SK-N-SH treated with all-trans-retinoic acid at 6 μM for 48 hours (cell line): ENCODE data around the gene HDAC11.

Experiments
- ATAC-seq: fragments of 200-7000 bp; cut with Tn5 transposase; 3 replicates; pipeline ENCODE4 v1.9.1; 2020; ENCODE audit warnings: mild to moderate bottlenecking, moderate library complexity
- ARNTL ChIP-seq: fragments of 450-650 bp; formaldehyde crosslinking; IDR thresholded peaks from 2 replicates; pipeline ENCODE4 v1.5.0; 2020; ENCODE audit warnings: low read depth, mild to moderate bottlenecking, moderate library complexity, borderline replicate concordance
- BACH2 ChIP-seq: fragments of 250-450 bp; sonication (Bioruptor Pico); IDR thresholded peaks from 2 replicates; pipeline ENCODE4 v1.9.0; 2021; ENCODE audit warnings: mild to moderate bottlenecking, borderline replicate concordance
- CSDC2 ChIP-seq: fragments of 250-450 bp; sonication (Bioruptor Pico); IDR thresholded peaks from 2 replicates; pipeline ENCODE4 v1.5.0; 2020; ENCODE audit warnings: mild to moderate bottlenecking, moderate library complexity
- CSRNP3 ChIP-seq: fragments of 250-450 bp; sonication (Bioruptor Pico); IDR thresholded peaks from 2 replicates; pipeline ENCODE4 v1.5.1; 2021; ENCODE audit warnings: mild to moderate bottlenecking, moderate library complexity
- ESRRG ChIP-seq: fragments of 250-450 bp; sonication (Bioruptor Pico); IDR thresholded peaks from 2 replicates; pipeline ENCODE4 v1.6.1; 2021; ENCODE audit warnings: mild to moderate bottlenecking
- GLIS3 ChIP-seq: fragments of 250-450 bp; sonication (Bioruptor Pico); IDR thresholded peaks from 2 replicates; pipeline ENCODE4 v1.5.0; 2020; ENCODE audit warnings: mild to moderate bottlenecking, moderate library complexity
- ISL1 ChIP-seq: fragments of 250-450 bp; sonication (Bioruptor Pico); IDR thresholded peaks from 2 replicates; pipeline ENCODE4 v2.1.2; 2022; ENCODE audit warnings: mild to moderate bottlenecking, moderate library complexity
- OSR1 ChIP-seq: fragments of 250-450 bp; sonication (Bioruptor Pico); IDR thresholded peaks from 2 replicates; pipeline ENCODE4 v1.8.0; 2022; ENCODE audit warnings: moderate library complexity, mild to moderate bottlenecking, inconsistent platforms
- POU6F1 ChIP-seq: fragments of 250-450 bp; sonication (Bioruptor Pico); IDR thresholded peaks from 2 replicates; pipeline ENCODE4 v1.8.0; 2021; ENCODE audit warnings: low read depth, mild to moderate bottlenecking, moderate library complexity, borderline replicate concordance
- PPARA ChIP-seq: fragments of 250-450 bp; sonication (Bioruptor Pico); IDR thresholded peaks from 2 replicates; pipeline ENCODE4 v1.5.0; 2020; ENCODE audit warnings: mild to moderate bottlenecking, borderline replicate concordance
- RARB ChIP-seq: fragments of 250-450 bp; sonication (Bioruptor Pico); IDR thresholded peaks from 2 replicates; pipeline ENCODE4 v1.8.0; 2021; ENCODE audit warnings: mild to moderate bottlenecking, moderate library complexity
- SNAI2 ChIP-seq: fragments of 250-450 bp; sonication (Bioruptor Pico); IDR thresholded peaks from 2 replicates; pipeline ENCODE4 v1.5.0; 2020; ENCODE audit warnings: mild to moderate bottlenecking, moderate library complexity
- TCF4 ChIP-seq: fragments of 250-450 bp; sonication (Bioruptor Pico); IDR thresholded peaks from 2 replicates; pipeline ENCODE4 v1.8.0; 2021; ENCODE audit warnings: mild to moderate bottlenecking, moderate library complexity, borderline replicate concordance
- TOX ChIP-seq: fragments of 250-450 bp; sonication (Bioruptor Pico); IDR thresholded peaks from 2 replicates; pipeline ENCODE4 v1.8.0; 2021; ENCODE audit warnings: mild to moderate bottlenecking, moderate library complexity, borderline replicate concordance
- ZFP3 ChIP-seq: fragments of 250-450 bp; sonication (Bioruptor Pico); IDR thresholded peaks from 2 replicates; pipeline ENCODE4 v1.5.0; 2020; ENCODE audit warnings: mild to moderate bottlenecking, moderate library complexity
- ZNF565 ChIP-seq: fragments of 450-650 bp; formaldehyde crosslinking; conservative IDR thresholded peaks from 2 replicates; pipeline ENCODE4 v1.5.0; 2020; ENCODE audit warnings: low read depth, mild to moderate bottlenecking, moderate library complexity
- ZNF70 ChIP-seq: fragments of 450-650 bp; formaldehyde crosslinking; IDR thresholded peaks from 2 replicates; pipeline ENCODE4 v1.5.0; 2020; ENCODE audit warnings: mild to moderate bottlenecking, moderate library complexity
- ZNF8 ChIP-seq: fragments of 450-650 bp; formaldehyde crosslinking; IDR thresholded peaks from 2 replicates; pipeline ENCODE4 v1.5.0; 2020; ENCODE audit warnings: mild to moderate bottlenecking, moderate library complexity
- TF ChIP-seq, protein P1 (sequence below): fragments of 250-450 bp; sonication (Bioruptor Pico); IDR thresholded peaks from 2 replicates; pipeline ENCODE4 v1.5.0; 2020; ENCODE audit warnings: mild to moderate bottlenecking, moderate library complexity
- TF ChIP-seq, protein P2 (sequence below): fragments of 250-450 bp; sonication (Bioruptor Pico); IDR thresholded peaks from 2 replicates; pipeline ENCODE4 v1.5.1; 2020; ENCODE audit warnings: low read depth, mild to moderate bottlenecking, moderate library complexity

HDAC11 gene

DNA sequence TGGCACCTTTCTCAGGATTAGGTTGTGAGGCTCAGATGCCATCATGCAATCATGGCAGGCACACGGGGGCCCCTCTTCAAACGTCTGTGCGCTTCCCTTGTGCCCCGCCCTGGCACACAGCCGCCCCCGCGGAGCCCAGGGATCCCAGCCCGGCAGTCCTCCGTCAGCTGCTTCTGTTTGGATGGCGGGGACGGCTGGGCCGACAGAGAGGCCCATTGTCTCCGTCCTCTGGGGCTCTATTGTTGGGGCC, 849 bp upstream of the HDAC11 start:
- ATAC-seq: peak; percentile 27; the same call in 2 of the 3 replicates

DNA sequence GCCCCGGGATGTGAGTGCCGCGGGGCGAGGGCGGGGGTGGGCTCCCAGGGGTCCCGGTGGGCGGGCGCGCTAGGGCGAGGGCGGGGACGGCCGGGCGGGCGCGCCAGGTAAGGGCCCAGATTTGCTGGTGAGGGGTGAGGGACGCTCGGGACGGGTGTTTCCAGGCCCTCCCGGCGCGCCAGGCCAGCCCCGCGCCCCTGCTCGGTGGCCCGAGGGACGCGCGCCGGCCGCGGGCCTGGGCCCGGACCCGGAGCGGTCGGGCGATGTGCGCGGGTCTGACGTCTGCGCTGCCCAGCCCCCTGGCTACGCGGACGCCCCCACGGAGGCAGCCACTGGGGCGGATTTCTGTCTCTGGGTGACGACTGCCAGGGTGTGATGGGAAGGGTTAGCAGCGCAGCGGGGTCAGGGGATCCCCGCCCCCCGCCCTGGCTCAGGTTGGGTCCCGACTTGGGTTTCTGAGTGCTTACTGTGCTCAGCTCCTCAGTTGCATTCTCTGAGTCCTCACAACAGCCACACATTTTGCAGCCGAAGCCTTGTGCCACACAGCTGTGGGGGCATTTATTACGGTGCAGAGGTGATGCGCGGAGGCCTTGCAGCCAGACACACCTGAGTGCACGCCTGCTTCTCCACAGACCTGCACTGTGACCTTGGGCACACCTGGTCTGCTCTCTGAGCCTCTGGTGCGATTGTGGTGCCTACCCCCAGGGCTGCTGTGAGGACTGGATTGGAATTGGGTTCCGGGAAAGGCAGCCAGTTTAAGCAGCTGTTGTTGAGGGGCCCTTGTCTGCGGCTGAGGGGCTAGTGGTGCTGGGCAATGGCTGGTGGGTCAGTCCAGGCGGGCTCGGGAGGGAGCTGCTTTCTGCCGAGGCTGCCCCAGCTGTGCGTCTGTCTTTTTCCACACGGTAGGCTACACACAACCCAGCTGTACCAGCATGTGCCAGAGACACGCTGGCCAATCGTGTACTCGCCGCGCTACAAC, 523 bp downstream of the HDAC11 start:
- ATAC-seq: peak; percentile 25
- TF ChIP-seq ESRRG (CRISPR knock-in tag) (no peak), ARNTL (no peak), RARB (CRISPR knock-in tag) (no peak), ZFP3 (no peak), GLIS3 (no peak), BACH2 (no peak)
- TF ChIP-seq, protein P1, sequence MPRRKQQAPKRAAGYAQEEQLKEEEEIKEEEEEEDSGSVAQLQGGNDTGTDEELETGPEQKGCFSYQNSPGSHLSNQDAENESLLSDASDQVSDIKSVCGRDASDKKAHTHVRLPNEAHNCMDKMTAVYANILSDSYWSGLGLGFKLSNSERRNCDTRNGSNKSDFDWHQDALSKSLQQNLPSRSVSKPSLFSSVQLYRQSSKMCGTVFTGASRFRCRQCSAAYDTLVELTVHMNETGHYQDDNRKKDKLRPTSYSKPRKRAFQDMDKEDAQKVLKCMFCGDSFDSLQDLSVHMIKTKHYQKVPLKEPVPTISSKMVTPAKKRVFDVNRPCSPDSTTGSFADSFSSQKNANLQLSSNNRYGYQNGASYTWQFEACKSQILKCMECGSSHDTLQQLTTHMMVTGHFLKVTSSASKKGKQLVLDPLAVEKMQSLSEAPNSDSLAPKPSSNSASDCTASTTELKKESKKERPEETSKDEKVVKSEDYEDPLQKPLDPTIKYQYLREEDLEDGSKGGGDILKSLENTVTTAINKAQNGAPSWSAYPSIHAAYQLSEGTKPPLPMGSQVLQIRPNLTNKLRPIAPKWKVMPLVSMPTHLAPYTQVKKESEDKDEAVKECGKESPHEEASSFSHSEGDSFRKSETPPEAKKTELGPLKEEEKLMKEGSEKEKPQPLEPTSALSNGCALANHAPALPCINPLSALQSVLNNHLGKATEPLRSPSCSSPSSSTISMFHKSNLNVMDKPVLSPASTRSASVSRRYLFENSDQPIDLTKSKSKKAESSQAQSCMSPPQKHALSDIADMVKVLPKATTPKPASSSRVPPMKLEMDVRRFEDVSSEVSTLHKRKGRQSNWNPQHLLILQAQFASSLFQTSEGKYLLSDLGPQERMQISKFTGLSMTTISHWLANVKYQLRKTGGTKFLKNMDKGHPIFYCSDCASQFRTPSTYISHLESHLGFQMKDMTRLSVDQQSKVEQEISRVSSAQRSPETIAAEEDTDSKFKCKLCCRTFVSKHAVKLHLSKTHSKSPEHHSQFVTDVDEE: no peak

More for the DNA sequence above, 849 bp upstream of the HDAC11 start:
- TF ChIP-seq CSDC2 (CRISPR knock-in tag) (no peak), GLIS3 (no peak), POU6F1 (CRISPR knock-in tag) (no peak), ZFP3 (no peak), ZNF565 (CRISPR knock-in tag) (no peak), CSRNP3 (CRISPR knock-in tag) (no peak), PPARA (CRISPR knock-in tag) (no peak), ARNTL (no peak), TCF4 (CRISPR knock-in tag) (no peak), ZNF8 (CRISPR knock-in tag) (no peak), ISL1 (CRISPR knock-in tag) (no peak), BACH2 (no peak), ZNF70 (CRISPR knock-in tag) (no peak), OSR1 (CRISPR knock-in tag) (no peak)
- TF ChIP-seq, protein P1: no peak
- TF ChIP-seq, protein P2, sequence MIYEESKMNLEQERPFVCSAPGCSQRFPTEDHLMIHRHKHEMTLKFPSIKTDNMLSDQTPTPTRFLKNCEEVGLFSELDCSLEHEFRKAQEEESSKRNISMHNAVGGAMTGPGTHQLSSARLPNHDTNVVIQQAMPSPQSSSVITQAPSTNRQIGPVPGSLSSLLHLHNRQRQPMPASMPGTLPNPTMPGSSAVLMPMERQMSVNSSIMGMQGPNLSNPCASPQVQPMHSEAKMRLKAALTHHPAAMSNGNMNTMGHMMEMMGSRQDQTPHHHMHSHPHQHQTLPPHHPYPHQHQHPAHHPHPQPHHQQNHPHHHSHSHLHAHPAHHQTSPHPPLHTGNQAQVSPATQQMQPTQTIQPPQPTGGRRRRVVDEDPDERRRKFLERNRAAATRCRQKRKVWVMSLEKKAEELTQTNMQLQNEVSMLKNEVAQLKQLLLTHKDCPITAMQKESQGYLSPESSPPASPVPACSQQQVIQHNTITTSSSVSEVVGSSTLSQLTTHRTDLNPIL (CRISPR knock-in tag): no peak

- TF ChIP-seq TOX (CRISPR knock-in tag): no peak
- no peak for TF ChIP-seq SNAI2 (CRISPR knock-in tag)
- TF ChIP-seq ZNF8 (CRISPR knock-in tag): no peak
- TF ChIP-seq ZNF565 (CRISPR knock-in tag): no peak
- no peak for TF ChIP-seq RARB (CRISPR knock-in tag)
- no peak for TF ChIP-seq BACH2
- ATAC-seq: no peak
Measured at GRCh38 chr3:13482106-13482690, 2.1 kb downstream of the HDAC11 start.
